NCI-H2196 (cell line): ENCODE measurements around the gene GIPC2.

Experiments
- DNase-seq: peaks from one replicate; lab custom pipeline; 2025; ENCODE audit not compliant: unreplicated experiment; lab: John Stamatoyannopoulos, UW

The GIPC2 gene

DNA sequence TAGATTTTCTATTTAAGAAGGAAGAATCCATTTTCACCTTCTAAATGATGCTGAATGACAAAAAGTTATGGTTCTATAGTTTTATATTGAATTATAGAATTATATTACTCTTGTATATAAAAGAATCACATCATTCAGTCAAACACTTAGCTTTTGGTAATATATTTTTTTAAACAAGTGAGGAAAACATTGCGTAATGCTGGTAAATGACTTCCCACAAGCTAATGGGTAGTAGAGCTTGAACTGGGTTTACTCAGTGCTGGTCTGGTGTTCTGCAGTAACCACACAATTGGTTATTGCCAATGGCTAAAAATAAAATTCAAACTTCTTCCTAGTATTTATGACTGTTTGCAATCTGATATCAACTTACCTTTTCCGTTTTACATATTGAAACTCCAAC is 10.6 kb upstream of the GIPC2 start:
- DNase-seq, result no peak

GRCh38 chr1:78036450-78036849 is 9.3 kb upstream of the GIPC2 start:
- no peak for DNase-seq

DNA sequence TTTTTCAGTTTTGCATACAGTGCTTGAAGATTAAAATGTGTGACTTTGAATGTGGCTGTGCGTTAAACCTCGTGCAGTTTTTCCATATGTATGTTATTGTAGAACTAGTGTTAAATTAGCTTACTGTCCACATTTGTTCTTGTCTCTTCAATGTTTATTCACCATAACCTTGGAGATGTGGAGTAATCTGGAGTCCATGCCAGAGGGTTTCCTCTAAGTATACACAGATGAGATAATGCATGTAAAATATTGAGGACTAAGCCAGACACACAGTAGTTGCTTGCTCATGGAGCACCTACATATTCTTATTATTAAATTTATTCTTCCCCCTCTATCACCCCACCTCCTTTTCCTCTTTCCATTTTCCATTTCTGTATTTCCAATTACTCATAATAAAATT is 7.7 kb upstream of the GIPC2 start:
- DNase-seq, result no peak

DNA sequence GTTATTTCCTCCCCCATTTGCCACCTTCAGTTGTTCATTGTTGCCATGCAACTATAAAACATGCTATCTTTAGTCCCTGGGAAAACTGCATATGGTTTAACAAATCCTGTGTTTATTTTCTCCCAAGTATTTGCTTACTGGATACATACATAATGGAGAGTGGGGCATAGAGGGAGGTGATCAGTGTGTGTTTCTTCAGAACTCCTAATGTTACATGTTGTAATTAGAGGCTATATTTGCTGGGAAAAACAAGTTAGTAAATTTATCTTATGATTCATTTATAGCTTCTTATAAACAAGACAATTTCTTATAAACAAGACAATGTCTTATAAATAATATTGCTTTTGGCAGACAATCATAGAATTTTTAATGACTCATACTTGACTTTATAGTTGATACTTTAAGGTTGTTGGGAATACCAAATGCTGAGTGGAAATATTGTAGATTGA is 7.3 kb upstream of the GIPC2 start:
- DNase-seq, result peak; percentile 13

DNA sequence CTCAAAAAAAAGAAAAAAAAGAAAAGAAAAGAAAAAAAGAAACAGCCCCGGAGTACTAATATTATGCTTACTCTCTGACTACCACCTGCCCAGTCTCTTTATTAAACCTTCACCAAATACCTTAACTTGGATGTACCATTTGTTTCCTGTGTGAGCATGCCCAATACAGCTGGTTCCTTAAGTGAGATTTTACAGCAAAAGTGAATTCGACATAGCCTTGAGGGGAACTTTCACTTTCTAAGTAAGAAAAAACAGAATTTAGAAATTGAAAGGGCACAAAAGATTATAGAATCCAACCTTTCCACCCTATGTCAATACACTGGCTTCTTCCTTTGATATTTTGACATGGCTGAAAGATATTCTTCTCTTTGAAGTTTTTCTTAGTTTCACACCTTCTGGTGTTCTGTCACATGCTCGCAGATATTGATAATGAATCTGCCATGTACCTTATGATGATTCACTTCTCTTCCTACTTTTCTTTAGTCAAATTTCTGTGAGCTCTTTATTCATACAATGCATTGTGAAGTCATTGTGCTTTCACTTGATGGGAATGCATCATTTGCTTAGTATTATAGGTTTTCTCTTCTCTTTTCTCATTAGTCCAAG is 5.2 kb upstream of the GIPC2 start:
- no peak for DNase-seq

DNA sequence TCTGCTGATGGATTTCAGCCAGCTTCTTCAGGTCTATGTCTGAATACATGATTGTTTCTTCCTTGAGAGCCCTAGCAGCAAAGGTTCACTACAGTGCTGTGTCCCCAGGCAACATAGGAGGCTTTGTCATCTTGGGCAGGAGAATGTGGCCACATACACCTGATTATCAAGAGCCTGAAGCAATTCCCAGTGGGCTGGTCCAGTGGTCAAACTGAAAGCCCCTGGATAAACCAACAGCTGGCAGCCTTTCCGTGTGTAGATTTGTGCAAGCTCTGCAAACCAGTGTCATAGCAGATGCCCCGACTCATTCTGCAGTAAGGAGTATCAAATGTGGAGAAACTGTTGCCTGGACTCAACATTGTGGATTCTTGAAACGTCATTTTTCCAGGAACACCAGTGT is 2.3 kb upstream of the GIPC2 start:
- DNase-seq, result no peak

- DNase-seq, result no peak
These were observed 787 bp upstream of the GIPC2 start for GRCh38 chr1:78044796-78045562.

DNA sequence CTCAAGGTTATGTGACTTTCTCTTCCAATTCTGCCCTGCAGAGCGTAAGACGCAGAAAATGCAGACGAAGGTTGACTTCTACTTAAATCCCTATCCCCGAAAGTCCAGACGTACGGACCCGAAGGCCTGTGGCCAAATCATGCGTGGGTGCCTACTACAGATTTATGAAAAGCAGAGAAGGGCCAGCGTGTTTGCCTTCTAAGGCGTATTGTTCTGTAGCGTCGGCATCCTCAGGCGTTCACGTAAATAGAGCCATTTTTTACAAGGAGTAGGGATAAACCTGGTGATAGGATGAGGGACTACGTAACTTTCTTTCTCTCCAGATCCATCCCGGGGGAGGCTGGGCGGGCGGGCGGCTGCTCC is 222 bp upstream of the GIPC2 start:
- no peak for DNase-seq

- DNase-seq, result peak; percentile 57
These were observed 1.3 kb downstream of the GIPC2 start for GRCh38 chr1:78047106-78047505.

DNA sequence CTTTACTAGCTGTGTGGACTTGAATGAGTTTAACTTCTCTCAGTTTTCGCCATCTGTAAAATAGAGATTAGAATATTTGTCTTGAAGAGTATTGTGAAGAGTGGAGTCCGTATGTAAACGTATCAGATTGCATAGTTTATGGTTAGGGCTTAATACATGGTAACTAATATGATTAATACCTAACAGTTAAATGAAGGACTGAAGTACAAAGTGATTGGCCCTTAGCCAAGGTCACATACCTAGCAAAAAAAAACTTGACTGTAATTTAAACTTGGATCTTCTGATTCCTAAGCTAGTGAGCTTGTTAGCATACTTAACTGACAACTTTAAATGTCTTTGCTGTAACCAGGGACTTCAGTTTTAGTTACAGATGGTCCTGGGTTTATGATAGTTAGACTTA is 1.9 kb downstream of the GIPC2 start:
- no peak for DNase-seq

GRCh38 chr1:78048446-78048845 is 2.7 kb downstream of the GIPC2 start:
- no peak for DNase-seq

DNA sequence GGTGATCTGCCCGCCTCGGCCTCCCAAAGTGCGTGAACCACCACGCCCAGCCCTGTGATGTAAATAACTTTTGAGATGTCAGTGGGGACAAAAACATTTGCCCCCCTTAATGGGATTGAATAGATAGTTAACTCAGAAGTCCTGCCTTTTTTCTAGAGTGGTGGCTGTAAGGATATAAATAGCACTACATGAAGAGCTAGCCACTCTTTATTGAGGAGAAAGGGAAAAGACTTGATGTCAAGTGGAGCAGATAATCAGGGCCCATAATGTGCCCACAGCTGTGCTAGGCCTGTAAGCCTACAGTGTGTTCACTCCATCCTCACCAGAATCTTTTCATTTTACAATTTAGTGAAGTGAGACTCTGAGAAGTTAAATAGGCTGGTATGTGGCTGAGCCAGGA is 3.6 kb downstream of the GIPC2 start:
- DNase-seq, result no peak

- no peak for DNase-seq
These were observed 5.2 kb downstream of the GIPC2 start for GRCh38 chr1:78051005-78051404.

DNA sequence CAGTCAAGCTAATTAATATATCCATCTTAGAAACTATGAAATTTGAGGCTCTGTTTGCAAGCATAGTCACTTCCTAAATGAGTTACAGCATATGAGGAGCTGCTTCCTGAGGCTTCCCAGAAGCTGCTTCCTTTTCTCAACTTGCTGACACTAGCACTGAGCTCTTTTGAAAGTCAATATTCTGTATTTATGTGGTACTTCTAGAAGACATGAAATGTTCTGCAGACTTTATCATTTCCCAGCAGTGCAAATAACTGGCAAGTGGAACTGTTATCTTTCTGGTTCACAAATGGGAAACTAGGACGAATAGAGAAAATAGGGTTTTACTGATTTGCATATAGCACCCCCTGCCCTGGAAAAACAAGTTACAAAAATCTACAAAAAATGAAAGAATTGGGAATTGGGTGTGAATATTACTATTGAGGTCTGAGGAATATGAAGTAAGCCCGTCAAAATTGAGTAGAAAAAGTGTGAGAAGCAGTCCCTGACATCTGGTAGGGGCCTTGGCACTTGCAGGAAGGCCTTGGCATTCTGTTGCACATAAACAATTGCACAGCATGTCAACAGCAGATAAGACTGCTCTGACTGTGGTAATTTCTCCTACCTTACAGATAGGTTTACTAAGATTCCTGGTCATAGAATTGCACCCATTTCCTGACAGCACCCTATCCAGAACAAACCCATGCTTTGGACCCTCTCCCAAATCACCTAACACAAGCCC is 7.1 kb downstream of the GIPC2 start:
- DNase-seq, result no peak

DNA sequence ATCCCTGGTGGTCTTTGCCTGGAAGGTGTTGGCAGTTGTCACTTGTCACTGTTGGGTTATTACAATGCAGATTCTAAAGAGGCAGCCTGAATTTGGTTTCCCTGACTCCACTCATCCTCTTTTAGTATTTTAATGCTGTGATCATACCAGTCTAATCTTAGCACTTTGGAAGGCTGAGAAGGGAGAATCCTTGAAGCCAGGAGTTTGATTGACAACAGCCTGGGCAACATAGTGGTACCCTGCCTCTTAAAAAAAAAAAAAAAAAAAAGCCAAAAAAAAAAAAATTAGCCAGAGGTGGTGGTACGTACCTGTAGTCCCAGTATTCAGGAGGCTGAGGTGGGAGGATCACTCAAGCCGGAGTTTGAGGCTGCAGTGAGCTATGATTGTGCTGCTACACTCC is 7.7 kb downstream of the GIPC2 start:
- DNase-seq, result no peak

GRCh38 chr1:78054559-78054958 is 8.8 kb downstream of the GIPC2 start:
- no peak for DNase-seq

DNA sequence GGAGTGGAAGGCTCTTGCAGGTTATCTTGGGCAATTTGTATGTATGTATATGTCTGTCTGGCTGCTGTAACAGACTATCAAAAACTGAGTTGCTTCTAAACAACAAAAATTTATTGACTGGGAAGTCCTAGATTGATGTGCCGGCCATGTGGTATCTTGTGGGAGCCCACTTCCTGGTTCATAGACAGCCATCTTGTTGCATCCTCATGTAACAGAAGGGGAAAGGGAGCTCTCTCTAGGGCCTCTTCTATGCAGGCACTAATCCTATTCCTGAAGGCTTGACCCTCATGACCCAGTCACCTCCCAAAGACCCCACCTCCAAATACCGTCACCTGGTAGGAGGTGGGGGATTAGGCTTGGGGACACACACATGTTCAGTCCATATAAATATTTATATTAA is 9.2 kb downstream of the GIPC2 start:
- DNase-seq, result no peak

GRCh38 chr1:78055565-78056132 is 9.9 kb downstream of the GIPC2 start:
- DNase-seq, result no peak

DNA sequence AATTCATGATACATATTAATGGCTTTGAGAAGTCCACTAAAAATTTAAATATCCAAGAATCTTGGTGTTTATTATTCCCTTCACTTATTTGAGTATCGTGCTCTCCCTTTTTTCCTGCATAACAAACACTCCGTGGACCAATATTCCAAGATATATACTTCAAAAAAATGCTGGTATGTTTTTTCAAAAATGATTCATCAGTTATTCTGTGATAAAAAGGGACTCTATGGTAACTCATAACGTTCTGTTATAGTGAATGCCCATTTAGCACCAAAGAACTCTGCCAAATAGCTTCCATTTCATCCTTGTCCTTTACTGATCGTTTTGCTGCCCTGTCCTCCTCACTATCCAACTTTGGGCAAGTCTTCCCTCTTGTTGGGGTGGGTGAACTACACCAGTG is 12.9 kb downstream of the GIPC2 start:
- DNase-seq, result no peak

- DNase-seq, result no peak
These were observed 15.2 kb downstream of the GIPC2 start for GRCh38 chr1:78060857-78061563.

- no peak for DNase-seq
These were observed 16.2 kb downstream of the GIPC2 start for GRCh38 chr1:78061825-78062523.
